ENCODE results near the gene WDR83. TPM values are rescaled to one million over a fixed set of nuclear protein-coding genes. Genes with fewer than 3 reads are reported as not detected.

WDR83 gene
- total RNA-seq, 3 donors from 2014 or later (not counting 1 experiment from before 2014, with no cell fraction given), result 17.0 to 25.8 (median 25.1) TPM

DNA sequence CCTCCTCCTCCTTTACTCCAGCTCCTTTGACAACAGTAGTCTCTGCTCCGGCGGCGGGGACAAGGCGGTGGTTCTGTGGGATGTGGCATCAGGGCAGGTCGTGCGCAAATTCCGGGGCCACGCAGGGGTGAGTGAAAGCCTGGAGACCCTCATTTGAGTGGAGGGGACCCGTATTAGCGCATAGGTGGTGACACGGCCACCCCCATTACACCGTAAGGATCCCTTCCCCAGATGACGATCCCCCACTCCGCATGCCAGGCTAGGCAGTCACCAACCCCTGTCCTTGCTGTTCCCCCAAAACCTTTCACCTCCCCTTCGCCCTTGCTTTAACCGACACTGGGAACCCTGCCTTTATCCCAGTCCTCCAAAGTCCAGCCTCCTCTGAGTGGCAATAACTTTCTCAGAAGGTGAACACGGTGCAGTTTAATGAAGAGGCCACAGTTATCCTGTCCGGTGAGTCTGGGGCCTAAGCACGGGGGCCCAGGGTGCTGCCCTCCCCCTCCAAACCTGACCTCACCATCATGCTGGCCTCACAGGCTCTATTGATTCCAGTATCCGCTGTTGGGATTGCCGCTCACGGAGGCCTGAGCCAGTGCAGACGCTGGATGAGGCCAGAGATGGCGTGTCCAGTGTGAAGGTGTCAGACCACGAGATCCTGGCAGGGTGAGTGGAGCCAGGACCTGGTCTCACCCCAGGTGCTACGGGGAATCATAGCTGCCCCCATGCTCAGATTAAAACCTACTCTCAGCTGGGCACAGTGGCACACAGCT is 3.7 kb downstream of the WDR83 start:
- Mint-ChIP-seq H3K27ac (peak overlapping the region; percentile 98), H3K4me3 (peak overlapping the region; percentile 97), H3K36me3 (no peaks in the 10 kb centered on the region), H3K27me3 (ENCODE audit: low read depth in 2 of 2) (no peaks in the 10 kb centered on the region), H3K4me1 (peaks cover 55 to 60% of the 10 kb centered on the region in 2 donors), H3K9me3 (no peaks in the 10 kb centered on the region)
- Histone ChIP-seq H3K4me1 (ENCODE audit: control insufficient read depth, insufficient read depth, low read length) (peaks cover 44% of the 10 kb centered on the region), H3K27me3 (ENCODE audit: control insufficient read depth, insufficient read depth, low read length) (no peaks in the 10 kb centered on the region), H3K36me3 (ENCODE audit: control insufficient read depth, insufficient read depth, low read length) (peaks cover 19% of the 10 kb centered on the region), H3K9me3 (ENCODE audit: control insufficient read depth, insufficient read depth, low read length) (no peaks in the 10 kb centered on the region), H3K4me3 (ENCODE audit: low read length) (peak overlapping the region; percentile 84), H3K27ac (ENCODE audit: low read length) (peak overlapping the region; percentile 96)
- ATAC-seq (no peak), DNase-seq (no peak)
- TF ChIP-seq, protein P1, sequence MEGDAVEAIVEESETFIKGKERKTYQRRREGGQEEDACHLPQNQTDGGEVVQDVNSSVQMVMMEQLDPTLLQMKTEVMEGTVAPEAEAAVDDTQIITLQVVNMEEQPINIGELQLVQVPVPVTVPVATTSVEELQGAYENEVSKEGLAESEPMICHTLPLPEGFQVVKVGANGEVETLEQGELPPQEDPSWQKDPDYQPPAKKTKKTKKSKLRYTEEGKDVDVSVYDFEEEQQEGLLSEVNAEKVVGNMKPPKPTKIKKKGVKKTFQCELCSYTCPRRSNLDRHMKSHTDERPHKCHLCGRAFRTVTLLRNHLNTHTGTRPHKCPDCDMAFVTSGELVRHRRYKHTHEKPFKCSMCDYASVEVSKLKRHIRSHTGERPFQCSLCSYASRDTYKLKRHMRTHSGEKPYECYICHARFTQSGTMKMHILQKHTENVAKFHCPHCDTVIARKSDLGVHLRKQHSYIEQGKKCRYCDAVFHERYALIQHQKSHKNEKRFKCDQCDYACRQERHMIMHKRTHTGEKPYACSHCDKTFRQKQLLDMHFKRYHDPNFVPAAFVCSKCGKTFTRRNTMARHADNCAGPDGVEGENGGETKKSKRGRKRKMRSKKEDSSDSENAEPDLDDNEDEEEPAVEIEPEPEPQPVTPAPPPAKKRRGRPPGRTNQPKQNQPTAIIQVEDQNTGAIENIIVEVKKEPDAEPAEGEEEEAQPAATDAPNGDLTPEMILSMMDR (IDR thresholded peaks at IDR 0.05), result no peak
- 58% methylated on average over 22 of the region's 26 CpGs for WGBS (ENCODE audit: insufficient coverage)
- intact Hi-C loops (cut with micrococcal nuclease), result loop anchor here (10.0 kb wide), 1 partner anchor 124 kb away; the partner anchor contains the start of gene JUNB

DNA sequence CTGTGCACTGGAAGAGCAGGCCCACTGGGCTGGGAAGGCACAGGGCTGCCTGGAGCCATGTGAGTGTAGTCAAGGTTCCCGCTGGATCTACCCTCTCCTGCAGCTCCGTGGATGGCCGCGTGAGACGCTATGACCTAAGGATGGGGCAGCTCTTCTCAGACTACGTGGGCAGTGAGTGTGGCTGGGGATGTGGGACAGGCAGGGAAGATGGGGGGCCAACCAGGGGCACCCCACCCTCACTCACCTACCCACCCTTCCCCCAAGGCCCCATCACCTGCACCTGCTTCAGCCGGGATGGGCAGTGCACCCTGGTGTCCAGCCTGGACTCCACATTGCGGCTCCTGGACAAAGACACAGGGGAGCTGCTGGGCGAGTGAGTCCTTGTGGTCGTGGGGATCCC is 6.1 kb downstream of the WDR83 start:
- peak overlapping the region; percentile 73 to 75 for H3K27ac Mint-ChIP-seq
- H3K27me3 ChIP-seq (ENCODE audit: control insufficient read depth, insufficient read depth, low read length), result no peaks in the 10 kb centered on the region
- TF ChIP-seq, protein P1 (IDR thresholded peaks at IDR 0.05), result no peak
- intact Hi-C loops (cut with micrococcal nuclease), result loop anchor here (1.0 to 10.0 kb wide), 3 partner anchors 32 to 122 kb away; partner anchors contain the start of gene JUNB
- H3K4me1 Mint-ChIP-seq, result peaks cover 46 to 51% of the 10 kb centered on the region in 2 donors
- H3K27me3 Mint-ChIP-seq (ENCODE audit: low read depth in 2 of 2), result no peaks in the 10 kb centered on the region
- H3K4me3 ChIP-seq (ENCODE audit: low read length), result no peak overlapping the region
- H3K9me3 ChIP-seq (ENCODE audit: control insufficient read depth, insufficient read depth, low read length), result no peaks in the 10 kb centered on the region
- no peaks in the 10 kb centered on the region for H3K9me3 Mint-ChIP-seq
- H3K36me3 Mint-ChIP-seq, result no peaks in the 10 kb centered on the region
- H3K4me3 Mint-ChIP-seq, result no peak overlapping the region
- H3K27ac ChIP-seq (ENCODE audit: low read length), result no peak overlapping the region
- DNase-seq (no peak), ATAC-seq (no peak)
- WGBS (ENCODE audit: insufficient coverage), result 93% methylated on average over 8 of the region's 10 CpGs
- H3K36me3 ChIP-seq (ENCODE audit: control insufficient read depth, insufficient read depth, low read length), result peaks cover 35% of the 10 kb centered on the region
- H3K4me1 ChIP-seq (ENCODE audit: control insufficient read depth, insufficient read depth, low read length), result peaks cover 28% of the 10 kb centered on the region

DNA sequence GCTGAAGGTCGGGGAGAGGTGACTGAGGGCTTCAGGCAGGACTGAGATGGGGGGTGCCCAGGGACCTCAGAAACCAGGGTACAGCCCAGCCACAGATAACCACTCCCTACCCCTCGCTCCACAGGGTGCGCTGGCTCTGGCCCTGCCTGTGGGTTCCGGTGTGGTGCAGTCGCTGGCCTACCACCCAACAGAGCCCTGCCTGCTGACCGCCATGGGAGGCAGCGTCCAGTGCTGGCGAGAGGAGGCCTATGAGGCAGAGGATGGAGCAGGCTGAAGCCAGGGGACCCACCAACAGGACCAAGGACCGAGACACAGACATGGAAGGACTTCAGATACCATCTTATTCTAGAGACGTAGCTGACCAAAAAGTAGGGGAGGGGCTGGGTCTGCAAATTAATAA is 8.8 kb downstream of the WDR83 start:
- DNase-seq, result no peak
- H3K27me3 Mint-ChIP-seq (ENCODE audit: low read depth in 2 of 2), result no peaks in the 10 kb centered on the region
- no peaks in the 10 kb centered on the region for H3K36me3 Mint-ChIP-seq
- Histone ChIP-seq H3K27ac (ENCODE audit: low read length) (no peak overlapping the region), H3K9me3 (ENCODE audit: control insufficient read depth, insufficient read depth, low read length) (no peaks in the 10 kb centered on the region), H3K36me3 (ENCODE audit: control insufficient read depth, insufficient read depth, low read length) (peaks cover 52% of the 10 kb centered on the region), H3K4me3 (ENCODE audit: low read length) (no peak overlapping the region), H3K27me3 (ENCODE audit: control insufficient read depth, insufficient read depth, low read length) (no peaks in the 10 kb centered on the region), H3K4me1 (ENCODE audit: control insufficient read depth, insufficient read depth, low read length) (peaks cover 12% of the 10 kb centered on the region)
- no peaks in the 10 kb centered on the region for H3K9me3 Mint-ChIP-seq
- peaks cover 25 to 41% of the 10 kb centered on the region in 2 donors for H3K4me1 Mint-ChIP-seq
- ATAC-seq, result no peak
- 95% methylated on average over 10 of the region's 10 CpGs for WGBS (ENCODE audit: insufficient coverage)
- TF ChIP-seq, protein P1 (IDR thresholded peaks at IDR 0.05), result no peak
- H3K4me3 Mint-ChIP-seq, result no peak overlapping the region
- intact Hi-C loops (cut with micrococcal nuclease), result loop anchor here (10.0 kb wide), 1 partner anchor 119 kb away; the partner anchor contains the start of gene JUNB
- H3K27ac Mint-ChIP-seq, result no peak overlapping the region

All from natural killer cell (primary cell).